ENCODE data around the gene RAB39A.
"Not testable (repeated sequence)": the region's sequence is repeated elsewhere in the genome, so short reads cannot be mapped to it uniquely, and the experiment has no call there.

Gene RAB39A

GRCh38 chr11:107928046-107928766 lies at the start of gene RAB39A:
TSS of gene RAB39A (plus strand) at chr11:107928448. CDS start at chr11:107928569, 121 bp downstream.
- peak; percentile 99 for DNase-seq

DNA sequence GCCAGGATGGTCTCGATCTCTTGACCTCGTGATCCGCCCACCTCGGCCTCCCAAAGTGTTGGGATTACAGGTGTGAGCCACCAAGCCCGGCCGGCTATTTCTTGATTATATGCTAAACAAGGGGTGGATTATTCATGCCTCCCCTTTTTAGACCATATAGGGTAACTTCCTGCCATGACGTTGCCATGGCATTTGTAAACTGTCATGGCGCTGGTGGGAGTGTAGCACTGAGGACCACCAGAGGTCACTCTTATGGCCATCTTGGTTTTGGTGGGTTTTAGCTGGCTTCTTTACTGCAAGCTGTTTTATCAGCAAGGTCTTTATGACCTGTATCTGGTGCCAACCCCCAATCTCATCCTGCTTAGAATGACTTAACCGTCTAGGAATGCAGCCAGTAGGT lies 46.8 kb upstream of the RAB39A start:
- not testable (repeated sequence) for DNase-seq

DNA sequence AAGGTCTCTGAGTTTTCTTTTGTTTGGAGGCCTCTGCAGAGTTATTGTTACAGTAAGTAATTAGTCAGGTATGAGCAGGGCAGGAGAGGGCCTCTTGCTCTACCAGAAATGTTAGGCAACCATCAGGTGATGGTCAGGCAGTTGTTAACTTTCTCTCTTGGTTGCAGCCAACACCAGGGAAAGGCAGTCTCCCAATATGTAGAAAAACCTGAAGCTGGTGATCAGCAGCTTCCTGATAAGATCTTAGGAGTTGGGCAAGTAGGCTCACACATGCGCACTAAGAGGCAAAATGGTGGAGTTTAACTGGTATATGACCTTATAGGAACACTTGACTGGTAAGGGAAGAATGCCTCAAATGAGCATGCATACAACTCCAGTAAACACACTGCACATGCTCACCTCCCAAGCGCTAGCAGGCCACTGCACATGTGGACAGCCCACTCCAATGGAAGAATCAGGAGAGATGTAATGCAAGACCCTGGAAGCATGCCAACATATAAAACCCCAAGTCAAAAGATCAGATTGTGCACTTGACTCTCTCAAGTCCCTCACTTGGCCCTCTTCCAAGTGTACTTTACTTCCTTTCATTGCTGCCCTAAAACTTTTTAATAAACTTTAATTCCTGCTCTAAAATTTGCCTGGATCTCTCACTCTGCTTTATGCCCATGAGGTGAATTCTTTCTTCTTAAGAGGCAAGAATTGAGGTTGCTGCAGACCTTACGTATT lies 46.0 kb upstream of the RAB39A start:
- DNase-seq = no peak

GRCh38 chr11:107898270-107898669 lies 30.0 kb upstream of the RAB39A start:
- peak; percentile 52 for DNase-seq

DNA sequence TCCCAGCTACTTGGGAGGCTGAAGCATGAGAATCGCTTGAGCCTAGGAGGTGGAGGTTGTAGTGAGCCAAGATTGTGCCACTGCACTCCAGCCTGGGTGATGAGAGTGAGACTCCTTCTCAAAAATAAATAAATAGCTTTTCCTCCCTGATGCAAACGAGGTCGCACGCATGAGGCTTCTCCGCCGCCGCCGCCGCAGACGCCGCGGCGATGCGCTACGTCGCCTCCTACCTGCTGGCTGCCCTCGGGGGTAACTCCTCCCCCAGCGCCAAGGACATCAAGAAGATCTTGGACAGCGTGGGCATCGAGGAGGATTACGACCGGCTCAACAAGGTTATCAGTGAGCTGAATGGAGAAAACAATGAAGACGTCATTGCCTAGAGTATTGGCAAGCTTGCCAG lies 20.0 kb upstream of the RAB39A start:
- DNase-seq = no peak

GRCh38 chr11:107912415-107912814 lies 15.8 kb upstream of the RAB39A start:
- not testable (repeated sequence) for DNase-seq

DNA sequence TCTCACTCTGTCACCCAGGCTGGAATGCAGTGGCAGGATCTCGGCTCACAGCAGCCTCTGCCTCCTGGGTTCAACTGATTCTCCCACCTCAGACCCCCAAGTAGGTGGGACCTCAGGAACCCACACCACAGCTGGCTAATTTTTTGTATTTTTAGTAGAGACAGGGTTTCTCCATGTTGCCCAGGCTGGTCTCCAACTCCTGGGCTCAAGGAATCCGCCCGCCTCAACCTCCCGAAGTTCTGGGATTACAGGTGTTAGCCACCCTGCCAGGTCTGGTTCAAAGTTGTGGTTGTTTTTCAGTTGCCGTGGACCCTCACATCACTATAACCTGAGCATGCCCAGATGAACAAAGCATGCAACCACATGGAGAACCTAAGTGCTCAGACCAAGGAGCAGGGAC lies 13.0 kb upstream of the RAB39A start:
- no peak for DNase-seq

DNA sequence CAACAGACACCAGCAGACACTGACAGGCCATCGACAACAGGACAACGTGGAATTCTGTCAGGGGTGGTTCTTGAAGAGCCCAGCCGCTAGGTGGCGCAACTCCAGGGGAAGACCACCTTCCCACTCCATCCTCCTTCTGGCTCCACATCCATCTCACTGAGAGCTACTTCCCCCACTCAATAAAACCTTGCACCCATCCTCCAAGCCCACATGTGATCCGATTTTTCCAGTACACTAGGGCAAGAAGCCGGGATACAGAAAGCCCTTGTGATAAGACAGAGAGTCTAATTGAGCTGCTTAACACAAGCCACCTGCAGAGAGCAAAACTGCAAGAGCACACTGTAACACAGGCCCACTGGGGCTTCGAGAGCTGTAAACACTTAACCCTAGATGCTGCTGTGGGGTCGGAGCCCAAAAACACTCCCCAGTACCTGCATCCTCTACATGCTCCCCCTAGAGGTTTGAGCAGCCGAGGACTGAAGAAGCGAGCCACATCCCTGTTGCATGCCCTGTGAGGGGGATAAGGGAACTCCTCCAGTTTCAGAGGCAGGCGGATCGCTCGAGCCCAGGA lies 11.5 kb upstream of the RAB39A start:
- peak; percentile 63 for DNase-seq

DNA sequence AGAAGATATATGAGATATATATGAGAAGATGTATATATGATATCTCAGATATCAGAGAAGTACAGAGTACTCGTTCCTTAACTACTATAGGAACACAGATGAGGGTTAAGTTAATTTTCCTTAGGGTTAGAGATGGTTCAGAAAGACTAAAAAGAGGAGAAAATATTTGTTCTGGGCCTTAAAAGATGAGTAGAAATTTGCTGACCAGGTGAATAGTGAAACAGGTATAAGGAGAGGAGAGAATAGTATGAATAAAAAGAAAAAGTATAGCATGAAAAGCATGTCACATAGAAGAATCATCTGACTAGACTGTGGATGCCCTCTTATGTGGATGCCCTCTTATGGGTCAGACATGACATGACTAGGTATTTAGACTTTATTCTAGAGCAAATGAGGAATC lies 6.3 kb upstream of the RAB39A start:
- no peak for DNase-seq

GRCh38 chr11:107923519-107923918 lies 4.7 kb upstream of the RAB39A start:
- not testable (repeated sequence) for DNase-seq

- no peak for DNase-seq
These were observed 3.9 kb upstream of the RAB39A start for GRCh38 chr11:107924306-107924705.

GRCh38 chr11:107927559-107927958 lies 689 bp upstream of the RAB39A start:
- DNase-seq = peak; percentile 24

- DNase-seq = peak; percentile 88
These were observed 689 bp downstream of the RAB39A start for GRCh38 chr11:107928767-107929507.

- DNase-seq = peak; percentile 51
These were observed 1.5 kb downstream of the RAB39A start for GRCh38 chr11:107929611-107930200.

GRCh38 chr11:107931206-107931605 lies 3.0 kb downstream of the RAB39A start:
- DNase-seq = peak; percentile 43

DNA sequence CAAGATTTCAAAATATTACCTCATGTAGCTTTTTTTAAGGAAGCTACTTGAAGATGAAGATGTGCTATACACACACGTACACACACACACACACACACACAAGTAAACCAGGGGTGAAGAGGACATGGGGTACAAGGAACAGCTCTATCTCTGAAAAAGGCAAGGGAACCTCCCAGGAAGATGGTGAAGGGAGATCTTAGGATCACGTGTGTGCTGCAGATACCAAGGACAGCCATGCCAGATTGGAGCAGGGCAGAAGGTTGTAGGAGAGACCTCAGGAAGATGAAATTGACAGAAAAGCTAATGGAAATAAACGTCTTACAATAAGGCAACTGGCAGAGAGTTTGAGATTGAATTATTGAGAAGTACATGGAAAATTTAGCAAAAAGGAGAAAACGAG lies 19.7 kb downstream of the RAB39A start:
- no peak for DNase-seq

- DNase-seq = not testable (repeated sequence)
These were observed 20.1 kb downstream of the RAB39A start for GRCh38 chr11:107948328-107948727.

GRCh38 chr11:107951155-107951554 lies 22.9 kb downstream of the RAB39A start:
- DNase-seq = no peak

- DNase-seq = no peak
These were observed 25.2 kb downstream of the RAB39A start for GRCh38 chr11:107953446-107953845.

- DNase-seq = peak; percentile 35
These were observed 28.3 kb downstream of the RAB39A start for GRCh38 chr11:107956543-107956942.

DNA sequence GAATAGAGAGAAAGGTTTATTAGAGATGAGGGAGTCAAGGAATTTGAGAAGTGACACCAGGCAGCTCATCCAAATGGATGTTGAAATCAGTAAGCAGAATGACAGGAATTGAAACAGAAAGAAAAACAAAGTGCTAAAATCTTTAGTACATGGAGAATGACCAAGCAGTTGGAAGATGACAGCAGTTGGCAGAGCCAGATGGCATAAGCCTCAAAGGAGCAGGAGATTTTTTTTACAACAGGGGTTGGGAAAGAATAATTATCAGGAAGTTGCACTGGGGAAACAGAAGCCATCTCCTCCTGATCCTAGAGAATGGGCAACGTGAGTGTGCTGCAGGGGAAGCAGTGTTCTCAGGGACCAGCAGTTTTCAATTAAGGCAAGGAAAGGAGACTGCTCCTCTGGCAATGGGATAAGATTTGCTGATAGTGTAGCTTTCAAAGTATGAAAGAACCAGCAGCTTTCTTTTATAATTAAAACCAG lies 28.9 kb downstream of the RAB39A start:
- DNase-seq = peak; percentile 77

- no peak for DNase-seq
These were observed 33.2 kb downstream of the RAB39A start for GRCh38 chr11:107961480-107961879.

DNA sequence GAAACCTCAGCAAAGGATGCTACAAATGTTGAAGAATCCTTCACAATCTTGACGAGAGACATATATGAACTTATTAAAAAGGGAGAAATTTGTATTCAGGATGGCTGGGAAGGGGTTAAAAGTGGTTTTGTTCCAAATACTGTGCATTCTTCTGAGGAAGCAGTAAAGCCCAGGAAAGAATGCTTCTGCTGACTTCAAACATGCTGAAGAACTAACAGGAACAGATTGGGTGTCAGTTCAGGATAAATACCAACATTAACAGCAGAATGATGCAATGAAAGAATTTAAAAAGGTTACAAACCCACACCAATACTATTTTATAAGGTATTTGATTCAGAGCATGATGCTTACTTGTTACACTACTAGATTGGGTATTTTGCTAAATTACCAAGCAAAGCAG lies 33.9 kb downstream of the RAB39A start:
- DNase-seq = no peak

All from NCI-H69 (cell line).